ENCODE measurements around the gene SLC13A2.

DNA sequence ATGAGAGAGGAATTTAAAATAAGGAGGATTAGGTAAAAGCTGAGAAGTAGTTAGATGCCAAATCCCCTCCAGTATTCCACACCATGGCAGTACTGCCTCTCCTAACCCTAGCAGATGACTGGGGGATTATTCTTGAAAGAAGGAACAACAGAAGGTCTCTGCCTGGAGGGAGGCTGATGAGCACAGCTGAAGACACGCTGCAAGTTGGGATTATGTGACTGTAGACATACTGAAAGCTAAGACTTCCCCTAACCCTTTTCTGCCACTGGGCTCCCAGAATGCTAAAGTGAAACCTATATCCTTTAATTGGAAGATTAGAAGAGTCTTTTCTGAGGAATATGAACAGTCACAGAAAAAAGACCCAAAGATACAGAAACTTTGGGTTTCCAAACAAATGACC is 39.7 kb upstream of the SLC13A2 start:
- TF ChIP-seq, protein P1, sequence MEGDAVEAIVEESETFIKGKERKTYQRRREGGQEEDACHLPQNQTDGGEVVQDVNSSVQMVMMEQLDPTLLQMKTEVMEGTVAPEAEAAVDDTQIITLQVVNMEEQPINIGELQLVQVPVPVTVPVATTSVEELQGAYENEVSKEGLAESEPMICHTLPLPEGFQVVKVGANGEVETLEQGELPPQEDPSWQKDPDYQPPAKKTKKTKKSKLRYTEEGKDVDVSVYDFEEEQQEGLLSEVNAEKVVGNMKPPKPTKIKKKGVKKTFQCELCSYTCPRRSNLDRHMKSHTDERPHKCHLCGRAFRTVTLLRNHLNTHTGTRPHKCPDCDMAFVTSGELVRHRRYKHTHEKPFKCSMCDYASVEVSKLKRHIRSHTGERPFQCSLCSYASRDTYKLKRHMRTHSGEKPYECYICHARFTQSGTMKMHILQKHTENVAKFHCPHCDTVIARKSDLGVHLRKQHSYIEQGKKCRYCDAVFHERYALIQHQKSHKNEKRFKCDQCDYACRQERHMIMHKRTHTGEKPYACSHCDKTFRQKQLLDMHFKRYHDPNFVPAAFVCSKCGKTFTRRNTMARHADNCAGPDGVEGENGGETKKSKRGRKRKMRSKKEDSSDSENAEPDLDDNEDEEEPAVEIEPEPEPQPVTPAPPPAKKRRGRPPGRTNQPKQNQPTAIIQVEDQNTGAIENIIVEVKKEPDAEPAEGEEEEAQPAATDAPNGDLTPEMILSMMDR (IDR thresholded peaks at IDR 0.05 in 4 of 5, conservative IDR thresholded peaks at IDR 0.05 in 1 of 5), result no peak
- no peak for TF ChIP-seq POLR2A (IDR thresholded peaks at IDR 0.05)

Measured in gastrocnemius medialis (tissue), 4 donors.